Stimulated activated CD8-positive, alpha-beta memory T cell treated with anti-CD3 and anti-CD28 coated beads, Interleukin-12 subunit alpha, Interleukin-12 subunit beta, amount 100 ng/mL, for 4 hours (primary cell): ENCODE data around the gene DECR2.
A peak's percentile ranks its signal among the peaks of the same experiment; 100 is the strongest.
"Not testable (repeated sequence)": the region's sequence is repeated elsewhere in the genome, so short reads cannot be mapped to it uniquely, and the experiment has no call there.

Source experiments
- DNase-seq: peaks from one replicate; pipeline ENCODE4 v3.0.0-alpha.2; 2020; ENCODE audit warnings: low read depth

The DECR2 gene

DNA sequence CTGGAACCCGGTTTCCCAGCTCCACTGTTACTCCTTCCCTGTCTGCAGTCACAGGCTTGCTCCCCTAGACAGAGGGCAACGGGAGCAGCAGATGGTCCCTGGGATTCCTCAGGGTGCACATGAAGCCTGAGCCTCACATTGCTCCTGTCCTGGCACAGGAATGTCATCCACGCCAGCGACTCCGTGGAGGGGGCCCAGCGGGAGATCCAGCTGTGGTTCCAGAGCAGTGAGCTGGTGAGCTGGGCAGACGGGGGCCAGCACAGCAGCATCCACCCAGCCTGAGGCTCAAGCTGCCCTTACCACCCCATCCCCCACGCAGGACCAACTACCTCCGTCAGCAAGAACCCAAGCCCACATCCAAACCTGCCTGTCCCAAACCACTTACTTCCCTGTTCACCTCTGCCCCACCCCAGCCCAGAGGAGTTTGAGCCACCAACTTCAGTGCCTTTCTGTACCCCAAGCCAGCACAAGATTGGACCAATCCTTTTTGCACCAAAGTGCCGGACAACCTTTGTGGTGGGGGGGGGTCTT, 1.6 kb upstream of the DECR2 start:
- no peak for DNase-seq

DNA sequence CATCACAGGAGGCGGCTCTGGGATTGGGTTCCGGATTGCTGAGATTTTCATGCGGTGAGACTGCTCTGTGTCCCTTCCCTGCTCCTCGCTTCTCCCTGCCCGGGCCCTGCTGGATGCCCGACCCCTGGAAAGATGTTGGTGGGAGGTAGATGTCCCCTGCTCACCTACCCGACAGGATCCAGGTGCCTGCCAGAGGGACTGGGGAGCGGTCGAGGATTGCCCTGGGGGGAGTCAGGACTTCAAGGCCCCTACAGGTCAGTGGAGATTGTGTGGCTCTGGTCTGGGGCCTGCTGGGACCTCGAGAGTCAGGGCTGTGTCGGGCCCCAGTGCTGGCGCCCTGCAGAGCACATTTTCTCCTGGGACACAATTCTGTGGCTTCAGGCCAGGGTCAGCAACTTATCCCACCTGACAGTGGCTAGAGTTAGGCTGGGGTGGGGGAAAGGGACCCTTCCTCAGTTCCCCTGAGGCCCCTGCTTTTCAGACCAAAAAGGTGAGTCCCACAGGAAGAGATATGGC, 3.3 kb downstream of the DECR2 start:
- no peak for DNase-seq

DNA sequence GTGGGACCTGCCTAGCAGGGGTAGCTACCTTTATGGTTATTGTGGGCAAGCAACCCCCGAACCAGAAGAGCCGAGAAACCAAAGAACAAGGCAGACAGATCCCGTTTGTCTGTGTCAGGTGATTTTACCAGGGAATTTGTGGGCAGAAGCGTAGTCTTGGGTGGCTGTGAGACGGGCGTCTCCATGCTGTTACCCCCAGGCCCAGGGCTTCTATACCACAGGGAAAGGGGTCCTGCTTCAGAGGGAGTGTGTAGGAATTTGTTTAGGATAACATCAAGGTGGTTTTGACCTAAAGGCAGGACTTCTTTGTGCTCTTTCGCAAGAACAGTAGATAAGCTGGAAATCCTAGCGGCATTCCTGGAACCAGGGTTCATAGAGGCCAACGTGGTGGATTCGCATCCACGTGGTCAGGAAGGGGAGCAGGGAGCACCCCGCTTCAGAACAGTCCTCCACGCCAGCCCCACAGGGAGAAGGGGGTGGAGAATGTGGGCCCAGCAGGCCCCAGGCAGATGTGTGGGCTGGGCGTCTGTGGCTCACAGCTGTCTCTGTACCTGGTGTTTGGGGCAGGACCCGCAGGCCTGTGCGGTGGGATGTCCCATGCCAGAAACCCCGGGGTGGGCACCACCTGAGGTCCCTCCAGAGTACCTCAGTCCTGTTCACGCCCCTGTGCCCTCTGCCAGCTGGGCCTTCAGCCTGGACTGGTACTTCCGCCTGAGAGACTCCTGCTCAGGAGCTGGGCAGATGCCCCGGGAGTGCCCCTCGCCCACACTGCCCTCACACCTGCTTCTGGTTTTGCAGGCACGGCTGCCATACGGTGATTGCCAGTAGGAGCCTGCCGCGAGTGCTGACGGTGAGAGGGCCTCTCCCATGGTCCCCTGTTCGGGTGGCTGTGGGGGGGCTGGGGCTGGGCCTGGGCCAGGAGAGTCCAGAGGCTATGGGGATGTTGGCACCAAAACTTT, 4.1 kb downstream of the DECR2 start:
- DNase-seq, result no peak

DNA sequence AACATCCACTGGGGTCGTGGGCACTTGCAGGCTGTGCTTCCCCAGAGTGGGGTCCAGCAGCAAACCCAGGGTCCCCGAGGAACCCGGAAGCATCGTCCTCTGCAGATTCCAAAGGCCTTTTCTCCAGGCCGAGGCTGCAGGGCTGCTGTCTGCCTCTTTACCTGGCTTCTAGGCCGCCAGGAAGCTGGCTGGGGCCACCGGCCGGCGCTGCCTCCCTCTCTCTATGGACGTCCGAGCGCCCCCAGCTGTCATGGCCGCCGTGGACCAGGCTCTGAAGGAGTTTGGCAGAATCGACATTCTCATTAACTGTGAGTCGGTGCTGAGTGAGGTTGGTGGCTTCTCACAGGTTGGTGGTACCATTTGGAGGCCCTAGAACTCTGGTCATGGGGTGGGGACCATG, 5.6 kb downstream of the DECR2 start:
- DNase-seq, result no peak

DNA sequence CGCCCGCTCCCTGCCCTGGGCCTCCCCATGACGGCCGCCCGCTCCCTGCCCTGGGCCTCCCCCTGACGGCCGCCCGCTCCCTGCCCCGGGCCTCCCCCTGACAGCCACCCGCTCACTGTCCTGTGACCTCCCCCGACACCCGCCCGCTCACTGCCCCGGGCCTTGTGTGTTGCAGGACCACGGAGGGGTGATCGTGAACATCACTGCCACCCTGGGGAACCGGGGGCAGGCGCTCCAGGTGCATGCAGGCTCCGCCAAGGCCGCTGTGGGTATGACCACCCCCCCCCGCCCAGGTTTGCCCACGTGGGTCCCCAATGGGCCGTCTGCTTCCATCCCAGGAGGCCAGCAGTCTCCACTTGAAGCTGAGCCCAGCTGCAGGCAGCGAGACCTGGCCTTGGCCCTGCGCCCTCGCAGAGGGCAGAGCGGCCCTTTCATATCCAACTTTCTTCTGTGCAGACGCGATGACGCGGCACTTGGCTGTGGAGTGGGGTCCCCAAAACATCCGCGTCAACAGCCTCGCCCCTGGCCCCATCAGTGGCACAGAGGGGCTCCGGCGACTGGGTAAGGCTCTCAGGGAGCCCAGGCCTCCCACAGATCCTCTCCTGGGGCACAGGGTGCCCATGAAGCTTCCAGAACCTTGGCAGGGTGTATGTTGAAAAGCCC, 9.0 kb downstream of the DECR2 start:
- DNase-seq, result no peak

DNA sequence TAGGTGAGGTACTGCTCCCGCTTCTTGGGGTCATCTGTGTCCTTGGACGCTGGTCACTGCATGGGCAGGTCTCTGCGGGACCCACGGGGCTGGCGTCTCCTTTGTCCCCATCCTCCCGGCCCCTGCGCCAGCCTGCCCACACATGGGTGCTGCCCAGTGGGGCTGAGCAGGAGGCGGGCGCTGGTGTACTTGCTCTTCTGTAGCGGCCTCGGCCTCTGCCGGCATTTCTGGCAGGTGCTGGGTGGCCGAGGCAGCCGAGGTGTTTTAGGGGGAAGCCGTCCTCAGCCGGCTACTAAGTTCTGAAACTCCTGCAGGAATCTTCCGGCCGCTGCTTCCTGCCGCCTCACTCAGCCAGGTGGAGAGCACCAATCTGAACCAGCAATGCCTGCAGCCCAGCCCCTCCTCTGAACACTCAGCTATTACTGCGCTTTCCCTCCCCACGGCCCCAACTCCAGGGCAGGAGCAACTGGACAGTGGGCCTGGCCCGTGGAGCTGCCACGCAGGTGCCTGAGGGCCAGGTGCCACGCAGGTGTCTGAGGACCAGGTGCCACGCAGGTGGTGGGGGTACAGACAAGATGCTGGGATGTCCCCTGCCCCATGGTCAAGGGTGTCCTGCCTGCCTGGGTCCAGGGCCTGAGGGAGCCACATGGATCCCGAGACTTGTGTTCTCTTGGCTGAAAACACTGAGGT, 10.0 kb downstream of the DECR2 start:
- no peak for DNase-seq

DNA sequence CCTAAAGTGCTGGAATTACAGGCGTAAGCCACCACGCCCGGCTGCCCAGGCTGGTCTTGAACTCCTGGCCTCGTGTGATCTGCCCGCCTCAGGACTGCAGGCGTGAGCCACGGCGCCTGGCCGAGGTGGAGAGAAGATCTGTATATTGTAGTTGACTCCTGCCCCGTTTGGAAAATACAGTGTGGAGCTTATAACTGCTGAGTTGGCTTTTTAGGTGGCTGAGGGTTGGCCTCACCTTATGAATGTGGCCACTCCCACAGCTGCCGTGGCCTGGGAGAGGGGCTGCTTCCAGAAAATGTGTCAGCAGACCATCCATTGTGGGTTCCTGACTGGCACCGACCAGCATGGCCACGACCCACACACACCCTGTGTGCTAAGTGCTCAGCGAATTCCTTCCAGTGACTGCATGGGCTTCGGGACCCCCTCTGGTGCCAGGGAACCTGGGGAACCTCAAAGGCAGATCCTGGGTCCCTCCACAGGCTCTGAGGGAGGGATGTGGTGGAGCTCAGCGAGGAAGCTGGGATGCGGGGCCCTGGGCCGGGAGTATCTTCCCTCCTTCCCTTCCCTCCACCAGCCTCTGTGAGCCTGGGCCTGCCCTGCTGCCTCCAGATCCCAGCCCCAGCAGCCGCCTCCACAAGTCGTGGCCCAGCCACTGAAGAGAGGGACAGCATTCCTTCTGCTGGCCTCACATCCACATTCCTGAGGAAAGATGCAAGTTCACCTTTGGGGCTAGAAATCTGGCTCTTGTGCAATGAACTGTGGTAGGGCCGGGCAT, 12.9 kb downstream of the DECR2 start:
- no peak for DNase-seq

DNA sequence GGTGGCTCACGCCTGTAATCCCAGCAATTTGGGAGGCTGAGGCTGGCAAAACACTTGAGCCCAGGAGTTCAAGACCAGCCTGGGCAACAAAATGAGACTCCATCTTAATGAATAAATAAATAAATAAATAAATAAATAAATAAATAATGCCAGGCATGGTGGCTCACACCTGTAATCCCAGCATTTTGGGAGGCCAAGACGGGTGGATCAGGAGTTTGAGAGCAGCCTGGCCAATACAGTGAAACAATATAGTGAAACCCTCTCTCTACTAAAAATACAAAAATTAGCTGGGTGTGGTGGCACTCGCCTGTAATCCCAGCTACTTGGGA, 13.4 kb downstream of the DECR2 start:
- not testable (repeated sequence) for DNase-seq

DNA sequence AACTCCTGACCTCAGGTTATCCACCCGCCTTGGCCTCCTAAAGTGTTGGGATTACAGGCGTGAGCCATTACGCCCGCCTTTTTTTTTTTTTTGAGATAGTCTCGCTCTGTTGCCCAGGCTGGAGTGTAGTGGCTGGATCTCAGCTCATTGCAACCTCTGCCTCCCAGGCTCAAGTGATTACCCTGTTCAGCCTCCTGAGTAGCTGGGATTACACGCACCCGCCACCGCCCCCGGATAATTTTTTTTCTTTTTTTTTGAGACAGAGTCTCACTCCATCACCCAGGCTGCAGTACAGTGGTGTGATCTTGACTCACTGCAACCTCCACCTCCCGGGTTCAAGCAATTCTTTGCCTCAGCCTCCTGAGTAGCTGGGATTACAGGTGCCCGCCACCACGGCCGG, 20.5 kb downstream of the DECR2 start:
- not testable (repeated sequence) for DNase-seq

DNA sequence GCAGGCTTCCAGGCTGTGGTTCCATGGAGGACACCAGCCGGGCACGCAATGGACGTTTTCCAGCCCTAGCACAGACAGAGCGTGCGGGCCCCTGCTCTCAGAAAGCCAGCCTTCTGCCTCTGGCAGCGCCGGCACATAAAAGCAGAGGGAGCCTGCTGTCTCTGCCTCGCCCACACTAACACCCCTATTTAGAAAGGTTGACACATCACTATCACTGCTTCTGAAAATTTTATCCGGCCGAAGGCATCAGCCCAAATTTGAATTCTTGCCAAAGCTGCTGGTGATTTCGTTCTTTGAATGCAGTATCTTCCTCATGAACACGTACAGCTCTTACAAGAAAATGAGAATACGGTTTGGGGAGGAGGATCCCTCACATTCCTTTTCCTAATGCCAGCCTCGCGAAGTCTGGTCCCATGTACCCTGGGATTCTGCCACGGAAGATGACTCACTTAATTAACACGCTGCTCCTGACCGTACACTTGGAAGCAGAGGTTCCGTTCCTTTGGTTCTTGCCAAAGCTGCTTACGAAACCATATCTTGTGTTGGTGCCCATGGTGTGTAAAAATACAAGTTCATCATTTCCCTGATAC, 22.4 kb downstream of the DECR2 start:
- DNase-seq, result no peak

DNA sequence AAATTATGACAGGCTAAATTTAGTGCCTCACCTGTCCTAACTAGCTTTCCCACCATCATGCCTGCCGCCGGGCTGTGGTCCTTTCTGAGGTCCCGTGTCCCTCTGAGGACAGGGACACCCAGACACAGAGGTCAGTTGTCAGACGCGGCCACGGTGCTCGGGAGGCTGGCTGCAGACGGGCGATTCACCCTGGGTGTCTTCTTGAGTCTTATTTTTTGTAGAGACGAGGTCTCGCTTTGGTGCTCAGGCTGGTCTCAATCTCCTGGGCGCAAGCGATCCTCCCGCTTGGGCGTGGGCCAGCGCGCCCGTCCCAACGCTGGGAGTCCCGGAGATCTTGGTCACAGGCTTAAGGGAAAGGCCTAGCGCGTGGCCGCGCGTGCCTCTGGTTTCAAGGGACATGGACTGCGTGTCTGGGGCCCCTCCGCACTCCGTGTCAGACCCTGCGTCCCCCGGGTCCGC, 23.0 kb downstream of the DECR2 start:
- no peak for DNase-seq

DNA sequence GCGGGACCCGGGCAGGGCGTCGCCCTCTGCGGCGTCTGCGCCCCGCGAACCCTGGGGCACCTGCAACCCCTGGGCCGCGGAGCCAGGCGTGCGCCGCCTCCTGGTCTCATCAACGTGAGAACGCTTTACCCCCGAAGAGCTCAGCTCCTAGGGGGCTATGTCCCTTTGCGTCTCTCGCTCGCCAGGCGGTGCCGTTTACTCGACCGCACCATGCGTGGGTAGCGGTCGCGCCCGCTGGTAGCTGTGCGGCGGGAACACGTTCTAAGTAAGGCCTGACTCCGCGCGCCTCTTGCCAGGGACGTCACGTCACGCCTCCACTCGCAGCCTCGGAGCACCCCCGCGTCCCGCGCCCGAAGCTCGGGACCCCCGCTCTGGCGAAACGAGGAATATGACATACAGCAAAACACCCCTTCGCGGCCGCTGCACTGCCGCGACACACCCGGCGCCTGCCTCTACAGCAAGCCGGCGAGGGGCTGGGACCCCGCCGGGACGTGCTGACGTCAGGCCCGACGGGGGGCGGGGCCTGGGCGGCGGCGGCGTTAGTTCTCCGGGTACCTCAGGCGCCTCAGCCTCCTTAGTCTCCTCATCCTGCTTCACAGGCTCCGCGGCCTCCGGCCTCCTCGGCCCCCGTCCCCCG, 23.5 kb downstream of the DECR2 start, which contains the start of gene RAB11FIP3:
Gene RAB11FIP3, plus strand, starts transcription at position 568 of the 637 bp plus-strand sequence. CDS start 358 bp downstream, outside the sequence.
- DNase-seq, result peak; percentile 80

DNA sequence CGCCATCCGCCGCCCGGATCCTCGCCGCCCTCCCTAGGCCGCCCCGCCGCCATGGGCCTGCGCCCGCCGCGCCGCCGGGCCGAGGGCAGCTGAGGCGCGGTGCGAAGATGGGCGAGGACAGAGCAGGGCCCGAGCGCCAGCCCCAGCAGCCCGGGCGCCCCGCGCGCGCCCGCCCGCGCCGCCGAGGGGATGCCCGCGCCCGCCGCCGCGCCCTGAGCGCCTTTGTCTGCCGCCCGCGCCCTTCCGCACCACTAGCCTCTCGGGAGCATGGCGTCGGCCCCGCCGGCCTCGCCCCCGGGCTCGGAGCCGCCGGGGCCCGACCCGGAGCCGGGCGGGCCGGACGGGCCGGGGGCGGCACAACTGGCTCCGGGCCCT, 24.0 kb downstream of the DECR2 start:
- DNase-seq, result no peak

DNA sequence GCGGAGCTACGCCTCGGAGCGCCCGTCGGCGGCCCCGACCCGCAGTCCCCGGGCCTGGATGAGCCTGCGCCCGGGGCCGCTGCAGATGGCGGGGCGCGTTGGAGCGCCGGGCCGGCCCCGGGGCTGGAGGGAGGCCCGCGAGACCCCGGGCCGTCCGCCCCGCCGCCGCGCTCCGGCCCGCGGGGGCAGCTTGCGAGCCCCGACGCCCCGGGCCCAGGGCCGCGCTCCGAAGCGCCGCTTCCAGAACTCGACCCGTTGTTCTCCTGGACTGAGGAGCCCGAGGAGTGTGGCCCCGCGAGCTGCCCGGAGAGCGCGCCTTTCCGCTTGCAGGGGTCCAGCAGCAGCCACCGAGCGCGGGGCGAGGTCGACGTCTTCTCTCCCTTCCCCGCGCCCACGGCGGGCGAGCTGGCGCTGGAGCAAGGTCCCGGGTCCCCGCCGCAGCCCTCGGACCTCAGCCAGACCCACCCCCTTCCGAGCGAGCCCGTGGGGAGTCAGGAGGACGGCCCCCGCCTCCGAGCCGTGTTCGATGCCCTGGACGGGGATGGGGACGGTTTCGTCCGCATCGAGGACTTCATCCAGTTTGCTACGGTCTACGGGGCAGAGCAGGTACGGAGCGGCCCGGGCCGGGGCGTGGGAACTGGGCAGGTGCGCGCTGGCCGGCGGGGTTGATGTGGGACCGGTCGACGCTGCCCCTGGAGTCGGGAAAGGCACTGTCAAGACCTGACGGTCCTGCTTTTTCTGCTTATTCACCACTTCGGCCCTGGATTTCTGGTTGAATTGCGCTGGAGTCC, 24.6 kb downstream of the DECR2 start:
- DNase-seq, result no peak

DNA sequence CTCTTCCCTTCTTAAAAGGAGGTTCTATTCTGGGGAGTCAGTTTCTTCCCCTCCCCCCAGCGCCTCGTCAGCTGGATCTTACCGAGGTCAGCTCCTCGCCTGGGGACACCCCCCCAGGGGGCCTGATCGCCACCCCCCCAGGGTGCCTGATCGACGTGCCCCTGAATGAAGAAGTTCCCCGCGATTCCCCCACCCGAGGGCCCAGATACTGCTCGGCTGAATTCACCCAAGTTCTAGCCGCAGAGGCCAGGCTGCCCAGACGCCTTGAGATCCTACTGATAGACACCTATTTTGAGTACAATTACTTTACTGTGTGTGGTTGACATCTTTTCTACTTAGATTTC, 25.2 kb downstream of the DECR2 start:
- no peak for DNase-seq

DNA sequence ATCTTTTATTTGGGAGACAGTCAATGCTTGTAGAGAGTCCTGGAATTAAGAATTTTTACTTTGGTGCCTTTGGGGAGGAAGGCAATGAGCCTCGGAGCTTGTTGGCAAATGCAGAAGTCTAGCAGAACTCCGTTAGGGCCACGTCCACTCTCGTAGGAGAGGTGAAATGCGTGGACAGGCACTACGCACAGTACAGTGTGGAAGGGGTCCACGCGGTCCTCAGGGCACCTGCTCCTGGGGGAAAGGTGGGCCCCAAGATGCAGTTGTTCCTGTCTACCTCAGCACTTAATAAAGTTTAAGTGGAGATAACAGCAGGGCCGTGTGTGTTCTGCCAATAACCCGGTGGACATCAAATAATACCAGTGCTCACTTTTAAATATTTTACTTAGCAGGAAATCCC, 25.6 kb downstream of the DECR2 start:
- no peak for DNase-seq

DNA sequence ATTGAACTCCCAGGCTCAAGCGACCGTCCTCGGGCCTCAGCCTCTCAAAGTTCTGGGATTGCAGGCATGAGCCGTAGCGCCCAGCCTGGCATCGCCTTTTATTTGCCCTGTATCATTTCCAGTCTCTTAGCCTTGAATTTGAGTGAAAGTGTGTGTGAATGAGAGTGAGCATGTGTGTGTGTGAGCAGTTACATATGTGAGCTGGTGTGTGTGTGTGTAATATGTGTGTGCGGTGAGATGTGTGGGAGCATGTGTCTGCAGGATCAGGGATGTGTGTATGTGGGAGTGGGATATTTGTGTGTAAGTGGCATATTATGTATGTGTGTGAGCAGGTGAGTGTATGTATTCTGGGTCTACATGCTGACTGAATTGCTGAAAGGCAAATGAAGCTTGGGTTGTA, 29.2 kb downstream of the DECR2 start:
- DNase-seq, result no peak

DNA sequence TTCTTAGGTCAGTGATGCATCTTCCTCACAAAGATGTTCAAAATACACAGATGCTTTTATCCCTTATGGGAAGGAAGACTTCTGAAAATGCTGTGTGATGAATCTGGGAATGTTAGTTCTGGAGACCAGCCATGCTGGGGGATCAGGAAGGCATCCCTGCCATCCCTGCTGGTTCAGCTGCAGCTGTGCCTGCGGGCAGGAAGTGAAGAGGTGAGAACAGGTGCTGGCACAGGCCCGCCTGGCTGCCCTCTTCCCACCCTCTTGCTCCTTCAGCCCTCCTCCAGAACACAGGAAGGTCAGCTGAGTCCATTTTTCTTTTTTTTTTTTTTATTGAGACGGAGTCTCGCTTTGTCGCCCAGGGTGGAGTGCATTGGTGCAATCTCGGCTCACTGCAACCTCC, 38.9 kb downstream of the DECR2 start:
- DNase-seq, result no peak

DNA sequence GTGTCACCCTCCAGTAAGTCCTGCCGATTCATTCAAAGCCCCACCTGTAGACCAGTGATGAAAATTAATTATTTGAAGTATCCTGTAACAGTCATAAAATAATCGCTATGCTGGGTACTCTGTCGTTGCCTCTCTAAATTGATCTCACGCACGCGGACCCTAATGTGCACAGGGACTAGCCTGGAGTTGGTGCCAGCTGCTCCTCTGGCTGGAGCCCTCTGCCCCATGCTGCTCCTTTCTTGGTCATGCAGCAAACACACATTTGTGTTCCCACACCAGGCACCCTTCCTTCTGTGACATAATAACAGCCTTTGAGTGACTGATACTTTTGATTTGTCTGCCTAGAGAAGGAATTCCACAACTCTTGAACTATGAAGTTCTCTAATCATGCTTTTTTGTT, 39.8 kb downstream of the DECR2 start:
- no peak for DNase-seq

DNA sequence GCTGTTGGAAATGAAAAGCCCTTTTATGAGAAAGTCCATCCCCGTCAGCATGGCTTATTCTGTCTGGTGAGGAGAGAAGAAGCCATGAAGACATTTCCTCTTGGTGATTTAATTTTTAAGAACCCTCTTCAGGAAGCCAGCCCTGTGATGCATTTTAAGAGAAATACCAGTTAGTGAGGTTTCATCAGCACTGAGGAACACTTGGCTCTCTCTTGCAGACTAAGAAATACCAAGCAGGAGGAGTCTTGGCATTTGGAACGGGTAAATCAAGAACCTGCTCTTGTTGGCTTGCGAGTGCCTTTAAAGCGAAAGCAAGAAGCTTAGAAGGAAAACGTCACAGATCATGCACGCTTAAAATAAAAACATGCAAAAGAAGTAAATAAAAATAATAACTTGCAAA, 41.3 kb downstream of the DECR2 start:
- DNase-seq, result no peak
